ENCODE data around the gene MRPL46.

The MRPL46 gene

DNA sequence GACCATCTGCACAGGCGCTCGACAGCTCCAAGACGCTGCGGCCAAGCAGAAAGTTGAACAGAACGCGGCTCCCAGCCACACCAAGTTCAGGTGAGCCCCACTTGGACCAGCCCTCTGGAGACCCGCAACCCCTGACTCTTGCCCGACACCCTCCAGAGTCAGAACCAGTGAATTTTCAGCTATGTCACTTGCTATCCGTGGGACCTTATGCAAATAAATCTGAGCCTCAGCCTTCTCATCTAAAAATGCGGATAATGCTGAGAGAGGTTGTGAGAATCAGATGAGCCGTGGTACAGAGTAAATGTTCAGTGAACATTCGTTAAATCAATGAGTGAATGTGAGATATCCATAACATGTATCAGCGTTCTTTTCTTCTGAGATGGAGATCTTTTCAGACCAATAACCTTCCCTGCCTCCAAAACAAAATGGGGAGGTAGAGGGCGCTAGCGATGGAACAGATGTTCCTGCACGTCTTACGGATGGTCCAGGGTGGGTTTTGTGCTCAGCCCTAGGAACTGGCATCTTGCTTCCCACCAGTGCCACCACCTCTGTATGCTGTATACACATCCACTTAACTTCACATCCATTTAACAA lies 844 bp upstream of the MRPL46 start:
- Mint-ChIP-seq H3K4me3 (peak overlapping the region; percentile 94), H3K27me3 (no peaks in the 10 kb centered on the region), H3K9me3 (no peaks in the 10 kb centered on the region), H3K36me3 (peaks cover 25% of the 10 kb centered on the region), H3K27ac (peak overlapping the region; percentile 99), H3K4me1 (peaks cover 36% of the 10 kb centered on the region)
- no peak for ATAC-seq

GRCh38 chr15:88465633-88466224 lies 1.5 kb downstream of the MRPL46 start:
- Mint-ChIP-seq H3K27ac (no peak overlapping the region), H3K27me3 (no peaks in the 10 kb centered on the region), H3K4me1 (peaks cover 26% of the 10 kb centered on the region), H3K9me3 (no peaks in the 10 kb centered on the region), H3K4me3 (no peak overlapping the region), H3K36me3 (peaks cover 28% of the 10 kb centered on the region)
- ATAC-seq, result no peak

GRCh38 chr15:88463870-88464532 lies 3.2 kb downstream of the MRPL46 start:
- H3K36me3 Mint-ChIP-seq, result peaks cover 37% of the 10 kb centered on the region
- no peak overlapping the region for H3K27ac Mint-ChIP-seq
- no peaks in the 10 kb centered on the region for H3K27me3 Mint-ChIP-seq
- H3K4me1 Mint-ChIP-seq, result peaks cover 26% of the 10 kb centered on the region
- no peak for ATAC-seq
- H3K9me3 Mint-ChIP-seq, result no peaks in the 10 kb centered on the region
- H3K4me3 Mint-ChIP-seq, result no peak overlapping the region

- Mint-ChIP-seq H3K27me3 (no peaks in the 10 kb centered on the region), H3K4me1 (peaks cover 13% of the 10 kb centered on the region), H3K4me3 (no peak overlapping the region), H3K27ac (no peak overlapping the region), H3K36me3 (peaks cover 20% of the 10 kb centered on the region), H3K9me3 (no peaks in the 10 kb centered on the region)
- no peak for ATAC-seq
Observed at GRCh38 chr15:88456733-88457132, 10.5 kb downstream of the MRPL46 start.

DNA sequence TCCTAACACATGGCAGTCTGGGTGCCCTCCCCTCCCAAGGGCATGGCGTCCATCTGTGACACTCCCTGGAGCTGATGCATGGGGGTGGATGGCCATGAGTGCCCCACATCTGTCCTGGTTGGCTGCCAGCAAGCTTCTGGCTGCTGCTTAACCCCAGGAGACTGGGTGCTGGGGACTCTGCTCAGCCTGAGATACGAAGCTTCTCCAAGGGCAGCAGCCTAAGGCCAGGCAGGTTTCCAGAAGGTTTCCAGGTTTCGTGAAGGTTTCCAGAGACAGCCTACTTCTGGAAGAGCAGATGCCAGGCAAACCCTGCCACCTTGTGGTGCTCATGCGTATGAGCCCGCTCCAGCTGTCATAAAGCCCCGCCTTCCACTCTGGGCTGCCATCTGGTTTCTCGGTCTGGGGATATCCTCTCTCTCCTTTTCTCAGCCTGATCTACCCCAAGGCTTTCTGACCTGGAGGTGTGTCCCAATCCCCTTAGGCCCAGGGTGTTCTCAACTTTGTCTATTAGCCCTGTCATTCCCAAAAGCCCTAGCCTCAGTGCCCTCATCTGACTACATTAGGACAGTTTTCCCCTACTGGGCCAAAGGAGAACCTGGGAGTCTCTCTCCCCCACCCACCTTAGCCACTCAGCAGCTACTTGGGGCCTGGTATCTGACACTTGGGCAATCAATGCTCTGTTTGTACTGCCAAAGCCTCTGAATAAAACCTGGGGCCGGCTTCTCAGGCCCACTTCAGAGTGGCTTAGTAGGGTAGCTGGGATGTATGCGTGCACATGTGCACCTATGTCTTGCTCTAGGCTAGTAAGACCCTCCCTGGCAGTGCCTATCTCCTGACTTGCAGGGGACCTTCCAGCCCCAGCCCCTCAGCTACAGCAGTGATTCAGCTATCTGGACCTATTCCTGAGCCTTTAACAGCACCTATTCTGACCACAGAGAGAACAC lies 12.0 kb downstream of the MRPL46 start:
- peaks cover 7% of the 10 kb centered on the region for H3K36me3 Mint-ChIP-seq
- no peak overlapping the region for H3K27ac Mint-ChIP-seq
- H3K4me3 Mint-ChIP-seq, result no peak overlapping the region
- no peak for ATAC-seq
- H3K4me1 Mint-ChIP-seq, result peaks cover 13% of the 10 kb centered on the region
- H3K27me3 Mint-ChIP-seq, result peaks cover 2% of the 10 kb centered on the region
- H3K9me3 Mint-ChIP-seq, result no peaks in the 10 kb centered on the region

DNA sequence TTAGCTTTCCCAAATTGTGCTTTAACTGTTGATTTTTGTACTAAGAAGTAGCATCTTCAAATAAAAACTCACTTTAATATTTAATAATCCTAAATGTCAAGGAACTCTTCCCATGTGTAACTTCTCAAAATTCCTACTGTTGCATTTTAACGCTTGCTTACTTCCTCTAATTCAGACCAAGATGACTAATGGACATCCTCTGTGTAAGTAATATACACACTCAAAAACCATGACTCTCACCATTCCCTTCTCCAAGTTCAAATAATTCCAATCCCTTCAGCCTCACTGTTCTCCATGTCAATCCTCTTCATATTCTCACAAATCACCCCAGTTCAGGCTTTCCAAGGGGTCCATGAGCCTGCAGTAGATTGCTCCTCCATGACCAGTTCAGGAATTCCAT lies 13.0 kb downstream of the MRPL46 start:
- Mint-ChIP-seq H3K27me3 (peaks cover 9% of the 10 kb centered on the region), H3K4me1 (peaks cover 13% of the 10 kb centered on the region), H3K36me3 (no peaks in the 10 kb centered on the region), H3K4me3 (no peak overlapping the region), H3K27ac (no peak overlapping the region), H3K9me3 (no peaks in the 10 kb centered on the region)
- no peak for ATAC-seq

GRCh38 chr15:88453651-88454050 lies 13.5 kb downstream of the MRPL46 start:
- H3K4me1 Mint-ChIP-seq, result peaks cover 13% of the 10 kb centered on the region
- no peak for ATAC-seq
- no peaks in the 10 kb centered on the region for H3K9me3 Mint-ChIP-seq
- H3K27me3 Mint-ChIP-seq, result peaks cover 9% of the 10 kb centered on the region
- H3K36me3 Mint-ChIP-seq, result no peaks in the 10 kb centered on the region
- H3K27ac Mint-ChIP-seq, result no peak overlapping the region
- H3K4me3 Mint-ChIP-seq, result no peak overlapping the region

GRCh38 chr15:88450125-88450798 lies 16.9 kb downstream of the MRPL46 start:
- Mint-ChIP-seq H3K4me3 (no peak overlapping the region), H3K9me3 (peaks cover 3% of the 10 kb centered on the region), H3K4me1 (peaks cover 11% of the 10 kb centered on the region), H3K36me3 (no peaks in the 10 kb centered on the region), H3K27me3 (peaks cover 23% of the 10 kb centered on the region), H3K27ac (no peak overlapping the region)
- no peak for ATAC-seq

DNA sequence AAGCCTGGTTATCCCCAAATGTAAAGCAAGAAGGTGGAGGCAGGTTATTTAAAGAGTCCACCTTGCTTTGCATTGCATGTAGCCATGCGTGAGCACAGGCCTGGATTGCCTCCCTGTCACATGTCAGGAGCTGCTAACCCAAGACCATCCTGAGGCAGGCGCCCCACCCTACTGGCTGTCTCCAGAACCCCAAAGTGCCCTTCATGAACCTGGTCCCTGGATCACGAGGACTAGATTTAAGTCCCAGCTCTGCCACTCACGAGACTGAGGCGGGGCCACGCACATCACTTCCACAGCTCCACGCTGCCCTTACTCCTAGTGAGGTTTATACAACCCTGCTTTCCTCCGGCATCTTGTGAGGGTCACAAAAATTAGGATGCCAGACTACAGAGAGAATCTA lies 17.6 kb downstream of the MRPL46 start:
- peaks cover 5% of the 10 kb centered on the region for H3K4me1 Mint-ChIP-seq
- peaks cover 24% of the 10 kb centered on the region for H3K27me3 Mint-ChIP-seq
- H3K4me3 Mint-ChIP-seq, result no peak overlapping the region
- H3K36me3 Mint-ChIP-seq, result no peaks in the 10 kb centered on the region
- H3K9me3 Mint-ChIP-seq, result peaks cover 3% of the 10 kb centered on the region
- no peak overlapping the region for H3K27ac Mint-ChIP-seq
- no peak for ATAC-seq

DNA sequence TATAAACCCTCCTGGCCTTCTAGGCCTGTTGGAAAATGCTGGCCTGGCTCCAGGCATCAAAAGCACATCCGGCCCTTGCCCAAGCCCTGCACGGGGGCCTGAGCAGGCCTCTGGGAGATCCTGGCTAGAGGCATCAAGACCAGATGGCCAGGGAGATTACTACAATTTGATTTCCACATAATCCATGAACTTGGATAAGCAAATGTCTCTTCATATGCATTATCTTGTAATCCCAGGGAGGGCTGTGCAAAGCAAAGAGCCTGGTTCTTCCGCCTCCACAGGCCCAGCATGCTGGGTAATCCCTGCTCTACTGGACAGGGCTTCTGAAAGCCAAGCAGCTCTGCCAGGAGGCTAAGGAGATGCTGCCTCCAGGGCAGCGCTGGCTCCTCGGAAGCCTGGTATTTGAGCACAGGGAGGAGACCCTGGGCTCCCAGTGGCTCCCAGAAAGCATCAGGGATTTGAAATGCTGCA lies 18.2 kb downstream of the MRPL46 start:
- H3K27me3 Mint-ChIP-seq, result peaks cover 30% of the 10 kb centered on the region
- peaks cover 4% of the 10 kb centered on the region for H3K36me3 Mint-ChIP-seq
- ATAC-seq, result no peak
- no peak overlapping the region for H3K4me3 Mint-ChIP-seq
- H3K9me3 Mint-ChIP-seq, result peaks cover 3% of the 10 kb centered on the region
- H3K4me1 Mint-ChIP-seq, result no peaks in the 10 kb centered on the region
- no peak overlapping the region for H3K27ac Mint-ChIP-seq

GRCh38 chr15:88447741-88448140 lies 19.4 kb downstream of the MRPL46 start:
- Mint-ChIP-seq H3K9me3 (peaks cover 14% of the 10 kb centered on the region), H3K4me1 (no peaks in the 10 kb centered on the region), H3K27me3 (peaks cover 42% of the 10 kb centered on the region), H3K36me3 (peaks cover 6% of the 10 kb centered on the region), H3K27ac (no peak overlapping the region), H3K4me3 (no peak overlapping the region)
- no peak for ATAC-seq

DNA sequence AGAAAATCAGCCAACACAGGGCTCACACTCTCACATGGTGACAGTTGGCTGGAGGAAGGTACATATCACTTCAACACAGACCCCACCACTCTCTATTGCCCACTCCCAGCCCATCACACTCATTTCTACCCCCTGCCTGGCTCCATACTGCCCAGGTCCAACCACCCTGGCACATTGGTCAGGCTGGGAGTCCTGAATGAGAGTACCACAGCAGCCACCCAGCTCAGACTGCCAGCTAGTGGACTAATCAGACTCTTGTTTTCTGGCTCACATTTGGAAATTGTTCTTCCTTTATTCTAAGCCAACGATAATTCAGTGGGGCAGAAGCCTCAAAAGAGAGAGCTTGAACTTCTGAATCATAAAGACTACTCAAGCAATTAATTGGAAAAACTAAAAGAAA lies 20.0 kb downstream of the MRPL46 start:
- Mint-ChIP-seq H3K9me3 (peaks cover 16% of the 10 kb centered on the region), H3K4me3 (no peak overlapping the region), H3K27ac (no peak overlapping the region), H3K4me1 (no peaks in the 10 kb centered on the region), H3K36me3 (peaks cover 6% of the 10 kb centered on the region), H3K27me3 (peaks cover 45% of the 10 kb centered on the region)
- ATAC-seq, result no peak

DNA sequence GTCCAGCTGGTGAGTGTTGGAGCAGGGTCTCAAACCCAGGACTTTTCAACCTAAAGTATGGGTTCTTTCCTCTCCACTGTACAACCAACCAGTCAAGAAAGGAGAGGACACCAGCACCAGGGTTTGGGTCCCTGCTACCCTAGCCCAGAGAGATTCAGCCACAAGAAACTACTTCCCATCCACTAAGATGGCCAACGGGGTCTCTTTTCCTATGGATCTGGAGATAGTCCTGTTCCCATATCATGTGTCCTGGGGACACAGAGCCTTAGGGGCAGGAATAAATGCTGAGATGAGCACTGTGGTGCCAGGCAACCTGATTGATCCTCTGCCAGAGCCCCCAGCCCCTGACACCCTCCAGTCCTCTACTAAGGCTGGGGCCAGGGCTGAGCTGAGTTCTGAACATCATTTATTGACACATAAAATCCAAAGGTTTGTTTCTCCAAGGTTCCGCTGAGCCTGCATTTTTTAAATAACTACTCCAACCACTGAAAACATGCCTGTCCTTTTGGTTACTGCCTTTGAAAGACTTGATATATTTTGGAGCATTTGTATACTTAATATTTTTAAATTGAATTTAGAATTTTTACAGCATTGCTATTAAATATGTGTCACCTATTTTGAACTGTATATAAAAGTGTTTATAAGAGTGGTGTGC lies 26.0 kb downstream of the MRPL46 start:
- no peaks in the 10 kb centered on the region for H3K4me1 Mint-ChIP-seq
- no peak overlapping the region for H3K4me3 Mint-ChIP-seq
- no peak for ATAC-seq
- peaks cover 6% of the 10 kb centered on the region for H3K36me3 Mint-ChIP-seq
- peaks cover 16% of the 10 kb centered on the region for H3K9me3 Mint-ChIP-seq
- H3K27ac Mint-ChIP-seq, result no peak overlapping the region
- peaks cover 61% of the 10 kb centered on the region for H3K27me3 Mint-ChIP-seq

GRCh38 chr15:88440021-88440420 lies 27.2 kb downstream of the MRPL46 start:
- H3K27ac Mint-ChIP-seq, result no peak overlapping the region
- no peak overlapping the region for H3K4me3 Mint-ChIP-seq
- peaks cover 63% of the 10 kb centered on the region for H3K27me3 Mint-ChIP-seq
- peaks cover 6% of the 10 kb centered on the region for H3K36me3 Mint-ChIP-seq
- no peaks in the 10 kb centered on the region for H3K4me1 Mint-ChIP-seq
- no peak for ATAC-seq
- H3K9me3 Mint-ChIP-seq, result peaks cover 13% of the 10 kb centered on the region
